RCC 7860 (cell line): ENCODE data around the gene MAT2A.
"Not testable (repeated sequence)": the region's sequence is repeated elsewhere in the genome, so short reads cannot be mapped to it uniquely, and the experiment has no call there.

Experiments
- DNase-seq: peaks from one replicate; pipeline ENCODE4 v3.0.0-alpha.2; 2015; ENCODE audit warnings: low spot score
- FAIRE-seq: peaks from 2 replicates; lab custom pipeline; 2012; peaks lifted over from hg19 to GRCh38; lab: Jason Lieb, UNC

The MAT2A gene

DNA sequence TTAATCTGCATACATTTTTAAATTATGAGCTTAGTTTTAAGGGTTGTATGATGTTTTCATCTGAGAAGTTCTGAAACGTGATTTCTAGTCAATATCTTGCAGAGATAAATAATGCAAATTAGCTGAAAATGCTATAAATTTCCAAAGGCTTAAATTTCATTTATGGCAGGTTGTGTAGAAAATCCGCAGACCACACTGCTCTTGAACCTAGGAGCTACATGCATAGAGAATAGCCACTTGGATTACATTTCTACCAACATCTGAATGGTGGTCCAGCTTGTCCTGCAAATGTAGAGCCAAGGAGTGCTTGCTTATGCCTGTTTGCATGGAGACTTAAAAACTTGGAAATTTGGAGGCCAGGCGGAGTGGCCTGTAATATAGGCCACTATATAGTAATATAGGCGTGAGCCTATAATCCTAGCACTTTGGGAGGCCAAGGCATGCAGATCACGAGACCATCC is 6.8 kb downstream of the MAT2A start:
- no peak for FAIRE-seq
- DNase-seq = no peak

- DNase-seq = peak; percentile 14
- FAIRE-seq = no peak
These were observed 8.3 kb downstream of the MAT2A start for GRCh38 chr2:85547089-85547858.

DNA sequence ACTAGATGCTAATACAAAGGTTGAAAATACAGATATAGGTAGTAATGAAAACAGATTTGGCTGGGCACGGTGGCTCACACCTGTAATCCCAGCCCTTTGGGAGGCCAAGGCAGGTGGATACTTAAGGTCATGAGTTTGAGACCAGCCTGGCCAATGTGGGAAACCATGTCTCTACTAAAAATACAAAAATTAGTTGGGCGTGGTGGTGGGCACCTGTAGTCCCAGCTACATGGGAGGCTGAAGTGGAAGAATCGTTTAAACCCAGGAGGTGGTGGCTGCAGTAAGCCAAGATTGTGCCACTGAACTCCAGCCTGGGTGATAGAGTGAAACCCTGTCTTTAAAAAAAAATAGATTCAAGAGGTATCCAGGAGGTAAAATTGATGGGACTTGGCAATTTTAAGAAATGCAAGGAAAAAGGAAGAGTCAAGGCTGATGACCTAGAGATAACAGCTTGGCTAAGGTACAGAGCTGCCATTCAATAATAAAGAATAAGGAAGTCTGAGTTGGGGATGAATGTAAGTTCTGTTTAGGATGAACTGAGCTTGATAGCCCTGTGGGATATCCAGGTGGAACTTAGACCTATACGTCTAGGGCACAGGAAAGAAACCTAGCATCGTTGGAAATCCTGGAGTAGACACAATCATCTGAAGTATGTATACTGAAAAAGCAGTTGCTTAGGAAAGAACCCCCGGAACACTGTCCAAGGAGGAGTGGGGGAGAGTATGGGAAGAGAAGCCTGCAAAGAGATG is 9.1 kb downstream of the MAT2A start:
- FAIRE-seq (no peak), DNase-seq (no peak)

DNA sequence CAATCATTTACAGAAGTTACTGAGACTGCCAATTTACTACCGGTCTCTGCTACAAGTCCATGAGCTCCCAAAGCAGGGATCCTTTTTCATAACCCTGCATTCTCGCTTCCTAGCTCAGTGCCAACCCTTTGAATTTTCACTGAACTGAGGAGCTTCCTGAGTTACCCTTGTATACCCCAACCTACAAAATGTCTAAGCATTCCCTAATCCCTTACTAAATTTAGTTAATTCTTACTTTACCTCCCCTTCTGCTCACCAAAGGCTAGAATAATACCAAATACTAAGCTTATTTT is 9.6 kb downstream of the MAT2A start:
- FAIRE-seq = no peak
- no peak for DNase-seq

DNA sequence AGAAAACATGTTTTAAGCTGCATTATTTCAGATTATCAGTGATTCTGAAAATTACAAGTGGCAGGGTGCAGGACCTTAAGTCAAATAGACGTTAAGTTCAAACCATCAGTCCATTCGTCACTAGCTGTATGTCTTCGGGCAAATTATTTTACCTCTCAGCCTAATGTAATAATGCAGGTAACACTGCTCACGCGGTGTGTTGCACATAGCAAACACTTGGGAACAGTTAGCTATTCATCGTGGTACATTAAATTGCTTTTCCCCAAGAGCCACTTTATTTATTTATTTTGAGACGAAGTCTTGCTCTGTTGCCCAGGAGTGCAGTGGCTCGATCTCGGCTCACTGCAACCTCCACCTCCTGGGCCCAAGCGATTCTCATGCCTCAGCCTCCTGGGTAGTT is 10.1 kb downstream of the MAT2A start:
- no peak for FAIRE-seq
- DNase-seq = no peak

DNA sequence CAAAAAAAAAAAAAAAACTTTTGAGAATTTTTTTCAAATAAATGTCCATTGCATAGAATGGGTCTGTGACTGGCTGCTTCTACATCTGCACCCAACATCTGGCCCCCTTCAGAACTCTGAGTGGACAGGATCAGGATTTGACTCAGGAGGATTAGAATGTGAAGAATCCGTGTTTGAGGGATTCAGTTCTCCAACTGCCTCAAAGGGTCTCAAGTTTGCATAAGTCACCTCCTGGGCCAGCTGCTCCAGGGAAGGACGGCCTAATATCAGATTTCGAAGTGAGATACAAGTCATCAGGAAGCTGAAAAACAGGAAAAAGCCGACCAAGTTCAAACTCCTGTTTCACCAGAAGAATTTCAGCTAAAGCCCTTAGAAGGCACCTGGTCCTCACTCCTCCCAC is 10.9 kb downstream of the MAT2A start:
- DNase-seq = peak; percentile 18
- FAIRE-seq = no peak

- no peak for DNase-seq
- FAIRE-seq = no peak
These were observed 11.5 kb downstream of the MAT2A start for GRCh38 chr2:85550486-85550885.

DNA sequence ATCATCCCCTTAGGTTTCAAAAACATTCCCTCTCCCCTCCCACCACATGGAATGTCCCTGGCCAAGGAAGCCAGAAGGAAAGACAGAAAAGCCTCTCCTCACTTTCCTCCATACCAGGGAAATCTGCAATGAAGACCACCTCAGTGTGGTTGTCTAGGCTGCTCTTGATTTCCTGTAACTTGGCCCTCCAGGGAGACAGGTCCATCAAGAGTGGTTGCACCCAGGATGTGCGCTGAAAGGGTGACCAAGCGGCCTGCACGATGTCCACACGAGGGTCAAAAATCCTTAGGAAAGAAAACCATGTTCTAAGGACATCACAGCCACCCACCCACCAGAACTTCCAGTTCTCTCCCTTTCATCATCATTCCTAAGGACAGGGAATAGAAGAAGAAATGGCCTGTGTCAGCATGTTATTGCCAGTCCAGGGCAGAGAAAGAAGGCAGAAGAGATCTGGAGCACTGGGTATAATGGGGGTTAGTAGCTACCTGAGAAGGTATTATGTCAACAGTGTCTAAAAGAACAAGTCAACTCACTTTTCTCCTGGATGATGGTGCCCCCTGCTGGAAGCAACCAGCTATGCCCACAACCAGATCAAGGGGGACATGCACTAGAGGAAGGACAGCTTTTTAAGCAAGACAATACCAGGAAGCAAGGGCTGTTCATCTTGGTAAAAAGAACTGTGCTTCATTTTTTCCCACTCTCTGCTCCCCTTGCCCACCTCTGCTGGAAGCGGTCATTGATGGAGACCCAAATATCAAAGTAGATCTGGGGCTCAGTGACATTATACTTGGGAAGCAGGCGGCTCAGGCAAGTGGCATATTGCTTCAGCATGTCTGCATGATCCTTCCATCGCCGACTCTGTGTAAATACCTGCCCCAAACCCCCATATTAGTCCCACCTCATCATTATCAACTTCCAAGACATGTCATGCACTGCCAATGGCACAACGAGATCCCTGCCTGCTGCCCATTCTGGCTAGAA is 13.0 kb downstream of the MAT2A start:
- FAIRE-seq (peak; percentile 54), DNase-seq (peak; percentile 66)

GRCh38 chr2:85553184-85553583 is 14.2 kb downstream of the MAT2A start:
- no peak for DNase-seq
- no peak for FAIRE-seq

GRCh38 chr2:85554980-85555612 is 16.1 kb downstream of the MAT2A start:
- FAIRE-seq (no peak), DNase-seq (no peak)

GRCh38 chr2:85557130-85557529 is 18.2 kb downstream of the MAT2A start:
- FAIRE-seq = no peak

GRCh38 chr2:85558160-85558559 is 19.2 kb downstream of the MAT2A start:
- DNase-seq = no peak
- no peak for FAIRE-seq

More at GRCh38 chr2:85557130-85557529, 18.2 kb downstream of the MAT2A start:
- no peak for DNase-seq

DNA sequence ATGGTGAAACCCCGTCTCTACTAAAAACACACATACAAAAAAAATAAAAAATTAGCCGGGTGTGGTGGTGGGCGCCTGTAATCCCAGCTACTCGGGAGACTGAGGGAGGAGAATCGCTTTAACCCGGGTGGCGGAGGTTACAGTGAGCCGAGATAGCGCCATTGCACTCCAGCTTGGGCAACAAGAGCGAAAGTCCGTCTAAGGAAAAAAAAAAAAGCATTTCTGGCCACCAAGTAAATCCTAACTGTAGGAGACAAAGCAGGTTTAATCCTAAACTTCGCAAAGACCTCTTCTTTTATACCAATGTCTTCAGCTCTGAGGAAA is 21.4 kb downstream of the MAT2A start:
- FAIRE-seq = not testable (repeated sequence)

GRCh38 chr2:85560812-85561279 is 21.9 kb downstream of the MAT2A start:
- FAIRE-seq (no peak), DNase-seq (no peak)

More for the DNA sequence above, 21.4 kb downstream of the MAT2A start:
- not testable (repeated sequence) for DNase-seq

- DNase-seq (peak; percentile 82), FAIRE-seq (peak; percentile 38)
These were observed 22.6 kb downstream of the MAT2A start, which contains the start of gene GGCX for GRCh38 chr2:85561280-85562212. Gene GGCX (minus strand): TSS chr2:85561493. CDS start chr2:85561428, 65 bp downstream.

- no peak for DNase-seq
- no peak for FAIRE-seq
These were observed 25.2 kb downstream of the MAT2A start for GRCh38 chr2:85564144-85564563.

DNA sequence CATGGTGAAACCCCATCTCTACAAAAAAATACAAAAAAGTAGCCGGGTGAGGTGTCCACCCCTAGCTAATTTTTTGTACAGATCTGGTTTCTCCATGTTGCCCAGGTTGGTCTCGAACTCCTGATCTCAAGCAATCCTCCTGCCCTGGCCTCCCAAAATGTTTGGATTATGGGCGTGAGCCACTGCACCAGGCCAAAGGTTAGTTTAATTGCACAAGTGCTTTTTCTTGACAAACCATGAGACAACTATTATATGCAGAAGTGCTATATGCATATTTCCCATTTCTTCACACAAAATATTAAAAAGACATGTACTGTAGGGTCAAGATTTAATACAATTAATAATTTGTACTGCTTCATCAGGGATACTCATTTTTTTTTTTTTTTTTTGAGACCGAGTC is 27.3 kb downstream of the MAT2A start:
- no peak for FAIRE-seq
- no peak for DNase-seq

DNA sequence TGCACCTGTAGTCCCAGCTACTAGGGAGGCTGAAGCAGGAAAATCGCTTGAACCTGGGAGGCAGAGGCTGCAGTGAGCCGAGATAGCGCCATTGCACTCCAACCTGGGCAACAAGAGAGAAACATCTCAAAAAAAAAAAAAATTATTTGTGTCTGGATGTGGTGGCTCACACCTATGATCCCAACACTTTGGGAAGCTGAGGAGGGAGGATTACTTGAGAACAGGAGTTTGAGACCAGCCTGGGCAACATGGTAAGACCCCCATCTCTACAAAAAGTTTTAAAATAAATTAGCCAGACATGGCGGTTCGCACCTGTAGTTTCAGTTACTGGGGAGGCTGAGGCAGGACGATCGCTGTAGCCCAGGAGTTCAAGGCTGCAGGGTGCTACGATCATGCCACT is 36.8 kb downstream of the MAT2A start:
- DNase-seq = no peak

DNA sequence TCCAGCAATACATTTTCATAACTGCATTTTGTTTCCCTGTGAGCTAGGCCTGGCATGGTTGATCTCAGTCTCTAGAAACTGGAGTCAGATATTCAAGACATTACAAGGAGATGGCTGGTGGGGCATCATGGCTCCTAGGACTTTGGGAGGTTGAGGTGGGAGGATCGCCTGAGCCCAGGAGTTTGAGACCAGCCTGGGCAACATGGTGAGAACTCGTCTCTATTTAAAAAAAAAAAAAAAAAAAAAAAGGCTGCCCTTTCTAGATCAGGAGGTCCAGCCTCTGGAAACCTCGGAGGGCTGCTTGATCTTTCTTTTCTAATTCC is 38.1 kb downstream of the MAT2A start:
- DNase-seq (no peak), FAIRE-seq (no peak)

More for the DNA sequence above, 36.8 kb downstream of the MAT2A start:
- no peak for FAIRE-seq
